Neuron (in vitro differentiated cells): Measurements from ENCODE around the gene TMEM45A.

Experiments used
- H2AFZ ChIP-seq: one replicate; pipeline ENCODE4 v1.6.1; 2013; ENCODE audit warnings: low read depth, mild to moderate bottlenecking, inconsistent platforms, low read length, moderate library complexity
- H3K27me3 ChIP-seq: one replicate; pipeline ENCODE4 v1.6.1; 2013; ENCODE audit warnings: low read length; ENCODE audit not compliant: insufficient read depth
- H3K36me3 ChIP-seq: one replicate; pipeline ENCODE4 v1.6.1; 2013; ENCODE audit warnings: low read length; ENCODE audit not compliant: insufficient read depth
- H3K4me1 ChIP-seq: one replicate; pipeline ENCODE4 v1.6.1; 2013; ENCODE audit warnings: low read length; ENCODE audit not compliant: insufficient read depth
- H3K4me3 ChIP-seq: 2 replicates; pipeline ENCODE4 v1.5.1; 2013; ENCODE audit warnings: mild to moderate bottlenecking, low read length, moderate library complexity
- H3K9me3 ChIP-seq: one replicate; pipeline ENCODE4 v1.6.1; 2013; ENCODE audit warnings: low read length

TMEM45A gene

GRCh38 chr3:100546020-100546744 lies 53.8 kb downstream of the TMEM45A start:
- Histone ChIP-seq H3K4me1 (no peaks in the 10 kb centered on the region), H3K9me3 (no peaks in the 10 kb centered on the region), H3K4me3 (no peak overlapping the region), H3K27me3 (no peaks in the 10 kb centered on the region), H2AFZ (no peak overlapping the region), H3K36me3 (no peaks in the 10 kb centered on the region)

- Histone ChIP-seq H3K36me3 (no peaks in the 10 kb centered on the region), H2AFZ (no peak overlapping the region), H3K9me3 (no peaks in the 10 kb centered on the region), H3K4me3 (no peak overlapping the region), H3K27me3 (no peaks in the 10 kb centered on the region), H3K4me1 (no peaks in the 10 kb centered on the region)
Measured at GRCh38 chr3:100548053-100548452, 55.6 kb downstream of the TMEM45A start.

GRCh38 chr3:100553618-100554372 lies 61.4 kb downstream of the TMEM45A start:
- no peak overlapping the region for H3K4me3 ChIP-seq
- H3K9me3 ChIP-seq: no peaks in the 10 kb centered on the region
- no peak overlapping the region for H2AFZ ChIP-seq
- no peaks in the 10 kb centered on the region for H3K4me1 ChIP-seq
- no peaks in the 10 kb centered on the region for H3K27me3 ChIP-seq
- H3K36me3 ChIP-seq: no peaks in the 10 kb centered on the region

- Histone ChIP-seq H3K27me3 (no peaks in the 10 kb centered on the region), H3K9me3 (no peaks in the 10 kb centered on the region), H3K4me3 (no peak overlapping the region), H3K36me3 (no peaks in the 10 kb centered on the region), H2AFZ (no peak overlapping the region), H3K4me1 (no peaks in the 10 kb centered on the region)
Measured at GRCh38 chr3:100554373-100554676, 61.9 kb downstream of the TMEM45A start.

- Histone ChIP-seq H3K36me3 (no peaks in the 10 kb centered on the region), H3K27me3 (no peaks in the 10 kb centered on the region), H3K4me1 (no peaks in the 10 kb centered on the region), H3K9me3 (no peaks in the 10 kb centered on the region), H3K4me3 (no peak overlapping the region), H2AFZ (no peak overlapping the region)
Measured at GRCh38 chr3:100556673-100557310, 64.4 kb downstream of the TMEM45A start.

- H3K4me3 ChIP-seq: no peak overlapping the region
- no peaks in the 10 kb centered on the region for H3K27me3 ChIP-seq
- no peaks in the 10 kb centered on the region for H3K9me3 ChIP-seq
- H3K4me1 ChIP-seq: no peaks in the 10 kb centered on the region
- H3K36me3 ChIP-seq: no peaks in the 10 kb centered on the region
- no peak overlapping the region for H2AFZ ChIP-seq
Measured at GRCh38 chr3:100558233-100558632, 65.8 kb downstream of the TMEM45A start.

GRCh38 chr3:100560426-100560825 lies 68.0 kb downstream of the TMEM45A start:
- H2AFZ ChIP-seq: no peak overlapping the region
- H3K4me1 ChIP-seq: no peaks in the 10 kb centered on the region
- no peaks in the 10 kb centered on the region for H3K9me3 ChIP-seq
- H3K36me3 ChIP-seq: no peaks in the 10 kb centered on the region
- no peak overlapping the region for H3K4me3 ChIP-seq
- H3K27me3 ChIP-seq: no peaks in the 10 kb centered on the region

GRCh38 chr3:100561459-100562158 lies 69.2 kb downstream of the TMEM45A start:
- Histone ChIP-seq H3K4me1 (no peaks in the 10 kb centered on the region), H3K36me3 (no peaks in the 10 kb centered on the region), H3K27me3 (no peaks in the 10 kb centered on the region), H2AFZ (no peak overlapping the region), H3K4me3 (no peak overlapping the region), H3K9me3 (no peaks in the 10 kb centered on the region)

GRCh38 chr3:100562224-100562857 lies 69.9 kb downstream of the TMEM45A start:
- no peaks in the 10 kb centered on the region for H3K36me3 ChIP-seq
- no peaks in the 10 kb centered on the region for H3K4me1 ChIP-seq
- H3K9me3 ChIP-seq: no peaks in the 10 kb centered on the region
- no peak overlapping the region for H2AFZ ChIP-seq
- H3K27me3 ChIP-seq: no peaks in the 10 kb centered on the region
- no peak overlapping the region for H3K4me3 ChIP-seq

- Histone ChIP-seq H3K9me3 (no peaks in the 10 kb centered on the region), H3K27me3 (no peaks in the 10 kb centered on the region), H3K36me3 (no peaks in the 10 kb centered on the region), H3K4me1 (no peaks in the 10 kb centered on the region), H3K4me3 (no peak overlapping the region), H2AFZ (no peak overlapping the region)
Measured at GRCh38 chr3:100563228-100563627, 70.8 kb downstream of the TMEM45A start.

- Histone ChIP-seq H3K36me3 (no peaks in the 10 kb centered on the region), H2AFZ (no peak overlapping the region), H3K27me3 (no peaks in the 10 kb centered on the region), H3K9me3 (no peaks in the 10 kb centered on the region), H3K4me1 (no peaks in the 10 kb centered on the region), H3K4me3 (no peak overlapping the region)
Measured at GRCh38 chr3:100563652-100564211, 71.3 kb downstream of the TMEM45A start.

- H3K4me3 ChIP-seq: no peak overlapping the region
- no peaks in the 10 kb centered on the region for H3K27me3 ChIP-seq
Measured at GRCh38 chr3:100570811-100571210, 78.4 kb downstream of the TMEM45A start.

More at GRCh38 chr3:100570811-100571210, 78.4 kb downstream of the TMEM45A start:
- H3K4me1 ChIP-seq: no peaks in the 10 kb centered on the region
- H2AFZ ChIP-seq: no peak overlapping the region
- H3K9me3 ChIP-seq: no peaks in the 10 kb centered on the region
- no peaks in the 10 kb centered on the region for H3K36me3 ChIP-seq
